Esophagus squamous epithelium (tissue), 4 donors: ENCODE measurements around the gene CALN1.

ENCODE experiments used
- POLR2A ChIP-seq, 4 donors: fragments of 450-650 bp; IDR thresholded peaks; one replicate each; pipeline ENCODE4 v1.6.1; 2017; ENCODE audit warnings: antibody characterized with exemption in 4 of 4, mild to moderate bottlenecking in 4 of 4, moderate library complexity in 3 of 4
- TF ChIP-seq, protein P1 (sequence below), 6 experiments: fragments of 450-650 bp in 4 of 6; fragments of 200-600 bp in 2 of 6; sonication (generic) in 2 of 6; IDR thresholded peaks; one replicate each; pipeline ENCODE4 v1.5.1; 2016 to 2019; ENCODE audit warnings: antibody characterized with exemption in 6 of 6, mild to moderate bottlenecking in 4 of 6, moderate library complexity in 4 of 6

DNA sequence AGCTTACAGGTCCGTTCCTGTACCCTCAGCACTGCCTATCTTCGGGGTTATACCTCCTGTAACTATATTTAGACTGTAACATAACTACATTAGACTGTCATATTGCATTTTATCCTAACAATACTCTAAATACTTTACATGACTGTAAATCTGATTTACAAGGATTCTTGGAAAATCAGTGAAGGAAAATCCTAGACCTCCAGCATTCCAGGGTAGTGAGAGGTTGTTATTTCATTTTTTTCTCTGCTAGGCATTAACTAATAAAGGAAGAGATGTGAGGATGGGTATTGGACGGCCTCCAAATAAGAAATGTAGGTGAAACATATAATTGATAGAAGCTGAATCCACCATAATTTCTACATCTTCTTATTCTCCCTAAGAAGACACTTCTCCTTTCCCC lies 569.4 kb downstream of the CALN1 start:
- TF ChIP-seq, protein P1, sequence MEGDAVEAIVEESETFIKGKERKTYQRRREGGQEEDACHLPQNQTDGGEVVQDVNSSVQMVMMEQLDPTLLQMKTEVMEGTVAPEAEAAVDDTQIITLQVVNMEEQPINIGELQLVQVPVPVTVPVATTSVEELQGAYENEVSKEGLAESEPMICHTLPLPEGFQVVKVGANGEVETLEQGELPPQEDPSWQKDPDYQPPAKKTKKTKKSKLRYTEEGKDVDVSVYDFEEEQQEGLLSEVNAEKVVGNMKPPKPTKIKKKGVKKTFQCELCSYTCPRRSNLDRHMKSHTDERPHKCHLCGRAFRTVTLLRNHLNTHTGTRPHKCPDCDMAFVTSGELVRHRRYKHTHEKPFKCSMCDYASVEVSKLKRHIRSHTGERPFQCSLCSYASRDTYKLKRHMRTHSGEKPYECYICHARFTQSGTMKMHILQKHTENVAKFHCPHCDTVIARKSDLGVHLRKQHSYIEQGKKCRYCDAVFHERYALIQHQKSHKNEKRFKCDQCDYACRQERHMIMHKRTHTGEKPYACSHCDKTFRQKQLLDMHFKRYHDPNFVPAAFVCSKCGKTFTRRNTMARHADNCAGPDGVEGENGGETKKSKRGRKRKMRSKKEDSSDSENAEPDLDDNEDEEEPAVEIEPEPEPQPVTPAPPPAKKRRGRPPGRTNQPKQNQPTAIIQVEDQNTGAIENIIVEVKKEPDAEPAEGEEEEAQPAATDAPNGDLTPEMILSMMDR (IDR thresholded peaks at IDR 0.05): no peak
- TF ChIP-seq POLR2A (IDR thresholded peaks at IDR 0.05): no peak
